GM12878 (cell line): Measurements from ENCODE around the gene SP4. TPM values are rescaled to one million over a fixed set of nuclear protein-coding genes. Genes with fewer than 3 reads are reported as not detected.

Experiments used
- BCL3 ChIP-seq: IDR thresholded peaks from 2 replicates; pipeline ENCODE4 v1.6.1; 2011; ENCODE audit warnings: borderline replicate concordance, low read depth, mild to moderate bottlenecking, moderate library complexity, low read length; ENCODE audit not compliant: insufficient read depth, poor library complexity, severe bottlenecking
- GATAD2B ChIP-seq: fragments of 450-650 bp; conservative IDR thresholded peaks from 2 replicates; pipeline ENCODE4 v1.6.1; 2017; ENCODE audit warnings: low read depth, mild to moderate bottlenecking, moderate library complexity
- NFYB ChIP-seq: IDR thresholded peaks from 2 replicates; pipeline ENCODE4 v1.6.1; 2011; ENCODE audit warnings: low read depth, mild to moderate bottlenecking, low read length, improper control_type of control experiment, moderate library complexity; ENCODE audit not compliant: insufficient read depth
- PAX8 ChIP-seq: fragments of 450-650 bp; IDR thresholded peaks from 2 replicates; pipeline ENCODE4 v1.6.1; 2017; ENCODE audit warnings: mild to moderate bottlenecking, moderate library complexity
- RELB ChIP-seq: fragments of 450-650 bp; IDR thresholded peaks from 2 replicates; pipeline ENCODE4 v1.6.1; 2017; ENCODE audit warnings: low read depth, mild to moderate bottlenecking, moderate library complexity
- SPI1 ChIP-seq: IDR thresholded peaks from 2 replicates; pipeline ENCODE4 v1.6.1; 2011; ENCODE audit warnings: low read depth, mild to moderate bottlenecking, low read length, moderate library complexity, borderline replicate concordance; ENCODE audit not compliant: insufficient read depth
- SREBF1 ChIP-seq: IDR thresholded peaks from 2 replicates; pipeline ENCODE4 v1.6.1; 2012; ENCODE audit warnings: mild to moderate bottlenecking, low read length
- TARDBP ChIP-seq: IDR thresholded peaks from 2 replicates; pipeline ENCODE4 v1.6.1; 2016; ENCODE audit warnings: borderline replicate concordance
- polyA plus RNA-seq, 11 experiments: library from polyadenylated mRNA; depleted of rRNA in 4 of 11; unstranded in 6 of 11; stranded (reverse) in 5 of 11; fragments of >200 nt; fragmentation: Nextera tagmentation in 4 of 11; fragmentation: Illumina TruSeq in 1 of 11; extraction: Ambion mirVana in 4 of 11; extraction: Trizol in 1 of 11; gene quantifications; 1 replicate in 1 of 11; 2 replicates in 10 of 11; pipeline versions ENCODE4 v1.2.1 to v1.2.3, GENCODE V29; 2011 to 2016; ENCODE audit warnings: inconsistent platforms in 2 of 11, missing spikeins in 2 of 11, low read depth in 1 of 11
- total RNA-seq, 4 experiments: library from RNA; depleted of rRNA in 3 of 4; stranded (reverse); fragments of >200 nt in 3 of 4; fragmentation: Illumina TruSeq in 1 of 4; extraction: Trizol in 1 of 4; gene quantifications; 2 replicates each; pipeline versions ENCODE4 v1.2.1 to v1.2.3, GENCODE V29; 2013 to 2021

The SP4 gene
- total and polyA plus RNA-seq, 10 of the 15 experiments (the other 5 are each of a cell fraction or from before 2014, with no cell fraction given): 6.2 to 32.4 (median 16.1) TPM

- TF ChIP-seq RELB: no peak
- no peak for TF ChIP-seq SPI1
- no peak for TF ChIP-seq NFYB
- TF ChIP-seq PAX8: no peak
- no peak for TF ChIP-seq SREBF1
- TF ChIP-seq TARDBP: no peak
- TF ChIP-seq BCL3: no peak
- TF ChIP-seq GATAD2B: no peak
Observed at GRCh38 chr7:21429021-21429420, 1.1 kb downstream of the SP4 start (continued).
